Suppressor macrophage (primary cell): ENCODE data around the gene LEKR1.

Experiments
- DNase-seq, 4 experiments: peaks; one replicate each; pipeline ENCODE4 v3.0.0-alpha.2; 2020 to 2022

Gene LEKR1

DNA sequence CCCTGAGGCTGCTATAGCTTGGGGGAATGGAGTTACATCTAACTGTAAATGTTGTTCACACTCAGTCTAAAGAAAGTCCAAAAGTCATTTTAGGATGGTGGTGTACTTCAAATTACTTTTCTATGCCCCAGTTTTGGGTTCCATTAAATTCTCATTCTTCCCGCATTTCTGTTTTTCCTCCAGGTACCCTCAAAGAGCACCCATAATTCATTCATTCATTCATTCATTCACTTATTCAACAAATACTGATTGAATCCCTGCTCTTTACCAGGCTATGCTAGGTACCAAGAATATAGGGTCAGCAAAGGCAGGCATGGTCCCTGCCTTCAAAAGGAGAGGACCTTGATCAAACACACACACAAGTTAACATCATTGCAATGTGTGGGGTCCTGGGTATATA lies 257.7 kb downstream of the LEKR1 start:
- no peak for DNase-seq

GRCh38 chr3:157086060-157086750 lies 260.1 kb downstream of the LEKR1 start:
- peak in 3 of 4 experiments; percentile 20 to 38 (median 30) for DNase-seq

DNA sequence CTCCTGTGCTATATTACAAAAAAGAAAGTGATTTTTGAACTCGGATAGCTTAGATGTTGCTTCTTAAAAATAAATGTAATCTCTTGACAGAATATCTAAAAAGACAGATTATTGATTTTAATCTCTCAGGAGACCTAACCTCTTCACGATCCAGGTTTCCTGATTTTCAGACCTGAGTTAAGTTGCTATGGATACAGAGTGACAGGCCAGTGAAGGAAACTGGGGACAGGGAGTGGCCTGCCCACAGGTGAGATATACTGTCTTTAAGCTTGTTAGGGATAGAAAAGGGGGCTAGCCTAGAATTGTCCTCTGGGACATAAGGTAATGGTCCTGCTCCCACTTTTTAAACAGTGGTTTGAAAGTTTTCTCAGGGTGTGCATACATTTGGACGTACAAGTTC lies 260.6 kb downstream of the LEKR1 start:
- DNase-seq: no peak

DNA sequence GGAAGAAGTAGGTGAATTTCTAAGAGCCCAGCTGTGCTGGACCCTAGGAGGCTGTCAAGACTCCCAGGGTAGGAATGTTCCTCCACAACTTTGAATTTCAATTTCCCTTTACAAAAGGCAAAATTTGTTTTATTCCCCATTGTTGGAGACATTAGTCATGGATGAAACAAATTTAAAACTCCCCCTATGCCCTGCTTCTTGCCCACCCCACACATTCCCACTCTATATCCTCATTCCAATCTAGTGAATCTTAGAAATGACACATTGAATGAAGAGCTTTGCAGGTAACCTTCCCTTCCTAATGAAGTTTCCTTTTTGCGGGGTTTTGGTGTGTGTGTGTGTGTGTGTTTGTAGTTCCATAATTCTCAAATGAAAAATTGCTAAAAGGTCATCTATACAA lies 261.2 kb downstream of the LEKR1 start:
- DNase-seq: no peak

GRCh38 chr3:157087780-157088600 lies 261.8 kb downstream of the LEKR1 start:
- peak in 1 of 4 experiments; percentile 24 for DNase-seq

GRCh38 chr3:157088601-157089454 lies 262.7 kb downstream of the LEKR1 start:
- peak; percentile 97 to 99 (median 98) for DNase-seq

- peak; percentile 89 to 97 (median 92) for DNase-seq
Measured at GRCh38 chr3:157089455-157090221, 263.5 kb downstream of the LEKR1 start.

DNA sequence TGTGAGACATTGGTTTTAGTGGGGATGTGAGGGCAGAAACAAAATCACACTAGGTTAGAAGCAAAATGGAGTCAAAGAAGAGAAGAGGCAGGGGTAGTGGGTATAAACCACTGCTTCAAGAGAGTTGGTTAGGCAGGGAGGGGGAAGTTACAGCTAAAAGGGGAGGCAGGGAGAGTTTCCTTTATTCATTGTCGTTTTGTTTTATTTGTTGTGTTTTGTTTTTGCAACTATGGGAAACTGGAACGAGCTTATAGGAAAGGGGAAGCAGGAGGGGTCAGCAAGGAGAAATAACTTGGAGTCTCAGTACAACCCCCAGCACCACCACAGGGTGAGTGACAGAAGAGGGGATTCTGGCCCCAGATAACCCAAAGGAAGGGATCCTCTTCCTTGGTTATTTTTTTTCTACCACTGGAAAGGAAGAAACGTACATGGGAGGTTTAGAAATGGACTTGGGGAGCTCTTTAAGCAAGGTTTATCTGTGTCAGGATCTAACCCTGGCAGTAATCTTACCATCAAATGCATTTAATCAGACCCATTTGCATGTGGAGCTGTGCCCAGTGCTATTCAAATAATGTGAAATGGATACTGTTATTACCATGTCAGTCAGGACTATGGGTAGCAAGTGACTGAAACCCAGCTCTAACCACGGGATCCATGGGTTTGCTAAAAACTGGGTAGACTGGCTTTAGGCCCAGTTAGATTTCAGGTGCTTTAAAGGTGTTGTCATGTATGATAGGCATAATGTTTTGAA lies 265.1 kb downstream of the LEKR1 start:
- peak; percentile 65 to 90 (median 74) for DNase-seq

- no peak for DNase-seq
Measured at GRCh38 chr3:157092230-157092629, 266.1 kb downstream of the LEKR1 start.

DNA sequence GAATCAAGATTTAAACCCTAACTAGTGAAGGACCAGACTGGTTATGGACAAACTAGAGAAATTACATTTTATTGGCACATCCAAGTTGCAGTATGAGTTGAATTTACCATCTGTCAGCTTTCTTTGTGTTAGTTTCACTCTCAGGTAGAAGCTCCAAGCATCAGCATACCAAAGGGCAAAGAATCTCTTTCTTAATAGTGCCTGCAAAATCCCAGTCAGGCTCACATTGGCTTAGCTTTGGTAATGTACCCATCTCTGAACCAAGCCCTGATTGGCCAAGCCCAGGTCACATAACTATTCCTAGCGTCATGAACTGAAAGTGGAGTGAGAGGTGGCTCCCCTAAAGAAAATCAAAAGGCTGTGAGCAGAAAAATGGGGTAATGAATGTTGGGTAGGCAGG lies 266.9 kb downstream of the LEKR1 start:
- no peak for DNase-seq

GRCh38 chr3:157094301-157094700 lies 268.1 kb downstream of the LEKR1 start:
- no peak for DNase-seq

DNA sequence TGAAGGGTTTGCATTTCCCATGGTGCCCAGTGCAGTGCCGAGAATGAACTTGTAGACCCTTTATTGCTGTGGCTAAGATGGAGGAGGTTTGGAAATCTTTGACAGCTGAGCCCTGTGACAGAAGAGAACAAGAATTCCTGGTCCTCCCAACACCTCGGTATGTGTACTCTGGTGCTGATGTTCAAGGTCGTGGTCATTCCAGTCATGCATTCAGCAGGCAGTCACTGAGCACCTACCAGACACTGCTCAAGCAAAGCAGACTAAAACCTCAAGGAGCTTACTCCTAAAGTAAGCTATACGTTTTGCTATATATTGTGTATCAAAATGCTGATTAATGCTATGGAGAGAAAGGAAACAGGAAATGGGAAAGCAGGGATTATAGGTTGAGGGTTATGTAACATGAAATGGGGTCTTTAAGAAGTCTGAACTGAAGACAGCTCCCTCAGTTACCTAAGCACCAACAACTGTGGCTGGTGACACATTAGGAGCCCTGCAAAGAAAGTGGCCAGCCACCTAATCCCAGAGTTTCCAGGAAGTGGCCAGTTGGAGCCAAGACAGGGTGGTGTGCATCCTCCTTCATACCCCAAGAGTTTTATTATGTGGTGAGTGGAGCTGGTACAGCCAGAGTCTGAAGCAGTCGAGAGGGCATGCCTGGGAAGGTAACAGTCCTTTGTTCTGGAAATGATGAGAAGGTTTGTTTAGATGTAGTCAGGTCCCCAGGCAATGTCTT lies 268.8 kb downstream of the LEKR1 start:
- no peak for DNase-seq
